ENCODE results near the gene TTLL9. TPM values are rescaled to one million over a fixed set of nuclear protein-coding genes. Genes with fewer than 3 reads are reported as not detected.

TTLL9 gene
- total and polyA plus RNA-seq, 10 of the 15 experiments (the other 5 are each of a cell fraction or from before 2014, with no cell fraction given): 0.03 to 0.77 (median 0.11) TPM; not detected in 2

DNA sequence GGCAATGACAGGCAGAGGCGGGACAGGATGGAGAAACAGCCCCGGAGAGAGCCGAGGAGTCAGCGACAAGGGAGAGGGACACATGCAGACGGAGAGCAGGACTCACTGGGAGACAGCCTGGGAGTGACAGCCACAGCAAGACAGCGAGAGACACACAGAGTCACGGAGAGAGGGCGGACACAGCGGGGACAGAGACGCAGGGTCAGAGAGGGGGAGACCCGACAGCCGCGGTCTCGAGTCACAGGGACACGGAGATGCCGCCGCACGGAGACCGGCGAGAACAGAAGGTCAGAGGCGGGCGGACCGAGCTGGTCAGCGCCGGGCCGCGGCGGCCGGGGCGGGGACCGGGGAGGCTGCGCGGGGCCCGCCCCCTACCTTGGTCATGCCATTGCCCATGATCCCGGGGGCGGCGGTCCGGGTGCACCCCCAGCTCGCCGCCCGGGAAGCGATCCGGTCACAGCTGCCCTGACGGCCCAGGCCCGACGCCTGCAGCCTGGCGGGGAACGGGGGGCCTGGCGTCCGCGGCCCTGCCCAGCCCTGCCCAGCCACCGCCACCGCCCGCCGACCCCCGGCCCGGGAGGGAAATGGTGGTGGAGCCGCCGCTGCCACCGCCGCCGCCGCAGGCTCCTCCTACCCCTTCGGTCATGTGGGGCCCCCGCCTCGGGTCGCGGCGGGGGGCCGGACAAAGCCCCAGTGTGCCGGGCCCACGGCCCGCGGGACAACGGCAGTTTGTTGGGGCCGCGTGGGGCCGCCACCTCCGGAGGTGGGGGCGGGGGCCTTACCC, at the start of gene TTLL9, which contains the start of gene DUSP15 (continued):
- peak; percentile 40; the same call in 1 of the 2 replicates for TF ChIP-seq ZBTB40 (IDR thresholded peaks at IDR 0.05; ENCODE audit: borderline replicate concordance)
- no peak for TF ChIP-seq RAD21 (IDR thresholded peaks at IDR 0.05; ENCODE audit: insufficient read depth, low read depth, low read length)
- TF ChIP-seq ETV6 (conservative IDR thresholded peaks at IDR 0.05 in 1 of 2, IDR thresholded peaks at IDR 0.05 in 1 of 2; ENCODE audit: borderline replicate concordance in 1 of 2, low read depth in 1 of 2): no peak
- TF ChIP-seq CHD2 (IDR thresholded peaks at IDR 0.05; ENCODE audit: borderline replicate concordance, low read depth, low read length): no peak
- no peak for TF ChIP-seq PML (IDR thresholded peaks at IDR 0.05; ENCODE audit: low read length)
- peak; percentile 76 for TF ChIP-seq PKNOX1 (IDR thresholded peaks at IDR 0.05)
- TF ChIP-seq KAT2A (conservative IDR thresholded peaks at IDR 0.05; ENCODE audit: control insufficient read depth, low read depth, low read length): no peak
- no peak for TF ChIP-seq ELK1 (IDR thresholded peaks at IDR 0.05; ENCODE audit: low read depth, low read length)
- TF ChIP-seq MLLT1 (IDR thresholded peaks at IDR 0.05): peak; percentile 60; the same call in 1 of the 2 replicates
- no peak for TF ChIP-seq SUPT20H (IDR thresholded peaks at IDR 0.05; ENCODE audit: borderline replicate concordance, control insufficient read depth, low read depth, low read length)
- TF ChIP-seq, protein P1, sequence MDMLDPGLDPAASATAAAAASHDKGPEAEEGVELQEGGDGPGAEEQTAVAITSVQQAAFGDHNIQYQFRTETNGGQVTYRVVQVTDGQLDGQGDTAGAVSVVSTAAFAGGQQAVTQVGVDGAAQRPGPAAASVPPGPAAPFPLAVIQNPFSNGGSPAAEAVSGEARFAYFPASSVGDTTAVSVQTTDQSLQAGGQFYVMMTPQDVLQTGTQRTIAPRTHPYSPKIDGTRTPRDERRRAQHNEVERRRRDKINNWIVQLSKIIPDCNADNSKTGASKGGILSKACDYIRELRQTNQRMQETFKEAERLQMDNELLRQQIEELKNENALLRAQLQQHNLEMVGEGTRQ (IDR thresholded peaks at IDR 0.05; ENCODE audit: borderline replicate concordance, low read depth, low read length): no peak
- TF ChIP-seq GATAD2B (conservative IDR thresholded peaks at IDR 0.05; ENCODE audit: low read depth): peak; percentile 95; the same call in 1 of the 2 replicates
- no peak for TF ChIP-seq MEF2B (IDR thresholded peaks at IDR 0.05; ENCODE audit: partially characterized antibody, poor library complexity, severe bottlenecking)
- TF ChIP-seq EZH2 (IDR thresholded peaks at IDR 0.05; ENCODE audit: borderline replicate concordance, control insufficient read depth, low read depth, low read length): 0 out of 2 replicates have a peak, but pooled peaks have one; percentile 78
- no peak for TF ChIP-seq FOXM1 (IDR thresholded peaks at IDR 0.05; ENCODE audit: low read depth, low read length)
- no peak for TF ChIP-seq CEBPB (IDR thresholded peaks at IDR 0.05; ENCODE audit: borderline replicate concordance in 1 of 2, low read depth in 2 of 2, low read length in 2 of 2)
